Natural killer cell (primary cell): Measurements from ENCODE around the gene TMEM259. TPM values are rescaled to one million over a fixed set of nuclear protein-coding genes. Genes with fewer than 3 reads are reported as not detected.

ENCODE experiments used
- ATAC-seq, 3 donors: fragments of 150-1000 bp in 2 of 3; fragments of 200-7000 bp in 1 of 3; cut with Tn5 transposase; 1 replicate in 1 of 3; 2 replicates in 2 of 3; pipeline ENCODE4 v1.10.0; 2021; ENCODE audit warnings: mild to moderate bottlenecking in 2 of 3, moderate library complexity in 2 of 3
- DNase-seq, 2 donors: peaks; one replicate each; pipeline versions ENCODE4 v3.0.0 to v3.0.0-alpha.2; 2013 to 2021; ENCODE audit warnings: mixed read lengths in 1 of 2
- H3K27ac ChIP-seq: one replicate; pipeline ENCODE4 v1.5.1; 2013; ENCODE audit warnings: mild to moderate bottlenecking, low read length
- H3K27me3 ChIP-seq: one replicate; pipeline ENCODE4 v1.6.1; 2013; ENCODE audit warnings: low read length; ENCODE audit not compliant: control insufficient read depth, insufficient read depth
- H3K36me3 ChIP-seq: one replicate; pipeline ENCODE4 v1.6.1; 2013; ENCODE audit warnings: low read length; ENCODE audit not compliant: control insufficient read depth, insufficient read depth
- H3K4me1 ChIP-seq: one replicate; pipeline ENCODE4 v1.6.1; 2013; ENCODE audit warnings: low read length; ENCODE audit not compliant: control insufficient read depth, insufficient read depth
- H3K4me3 ChIP-seq: one replicate; pipeline ENCODE4 v1.5.1; 2013; ENCODE audit warnings: low read length
- H3K9me3 ChIP-seq: one replicate; pipeline ENCODE4 v1.6.1; 2013; ENCODE audit warnings: low read length; ENCODE audit not compliant: control insufficient read depth, insufficient read depth
- H3K27ac Mint-ChIP-seq, 2 donors: one replicate each; pipeline ENCODE4 v1.8.0; 2022; ENCODE audit warnings: mild to moderate bottlenecking in 2 of 2, mixed read lengths in 2 of 2, moderate library complexity in 1 of 2
- H3K27me3 Mint-ChIP-seq, 2 donors: one replicate each; pipeline ENCODE4 v1.8.0; 2022; ENCODE audit warnings: low read depth in 2 of 2, mixed read lengths in 2 of 2
- H3K36me3 Mint-ChIP-seq: one replicate; pipeline ENCODE4 v1.8.0; 2022; ENCODE audit warnings: mixed read lengths
- H3K4me1 Mint-ChIP-seq, 2 donors: one replicate each; pipeline ENCODE4 v1.8.0; 2022; ENCODE audit warnings: mixed read lengths in 2 of 2
- H3K4me3 Mint-ChIP-seq: one replicate; pipeline ENCODE4 v1.8.0; 2022; ENCODE audit warnings: mild to moderate bottlenecking, moderate library complexity, mixed read lengths
- H3K9me3 Mint-ChIP-seq, 2 donors: one replicate each; pipeline ENCODE4 v1.8.0; 2022; ENCODE audit warnings: mixed read lengths in 2 of 2
- CTCF ChIP-seq: fragments of 200-600 bp; IDR thresholded peaks from one replicate; pipeline ENCODE4 v1.8.0; 2022; ENCODE audit warnings: antibody characterized with exemption
- WGBS: methylation state at CpG from one replicate; pipeline ENCODE4 v1.1.7; 2013; ENCODE audit warnings: missing lambda C conversion rate; ENCODE audit not compliant: insufficient coverage; 5-methylcytosine and 5-hydroxymethylcytosine counted together
- intact Hi-C: fragments of 100-400 bp; cut with micrococcal nuclease; formaldehyde crosslinking; loops from one replicate; pipeline ENCODE4 v1.14.2; 2022
- total RNA-seq, 4 donors: library from RNA; stranded (reverse); fragments of 120-200 nt in 1 of 4; gene quantifications; one replicate each; pipeline versions ENCODE4 v1.2.3 to v1.2.4, GENCODE V29; 2013 to 2022

Gene TMEM259
- total RNA-seq, 3 donors from 2014 or later (not counting 1 experiment from before 2014, with no cell fraction given): 310 to 354 (median 317) TPM

- no peaks in the 10 kb centered on the region for H3K9me3 Mint-ChIP-seq
- no peak for TF ChIP-seq CTCF
- no peaks in the 10 kb centered on the region for H3K36me3 ChIP-seq
- intact Hi-C loops: no loop called here
- no peak for DNase-seq
- H3K27ac Mint-ChIP-seq: no peak overlapping the region
- H3K4me3 Mint-ChIP-seq: no peak overlapping the region
- no peaks in the 10 kb centered on the region for H3K36me3 Mint-ChIP-seq
- peaks cover 34% of the 10 kb centered on the region for H3K4me1 ChIP-seq
- no peaks in the 10 kb centered on the region for H3K9me3 ChIP-seq
- ATAC-seq: no peak
- peaks cover 16 to 27% of the 10 kb centered on the region in 2 donors for H3K27me3 Mint-ChIP-seq
- H3K4me1 Mint-ChIP-seq: peaks cover 7 to 16% of the 10 kb centered on the region in 2 donors
- peaks cover 30% of the 10 kb centered on the region for H3K27me3 ChIP-seq
- no peak overlapping the region for H3K4me3 ChIP-seq
- WGBS: 68% methylated on average over 6 of the region's 6 CpGs
- no peak overlapping the region for H3K27ac ChIP-seq
Observed at GRCh38 chr19:998064-998463, 22.9 kb downstream of the TMEM259 start.

- Histone ChIP-seq H3K4me1 (peaks cover 27% of the 10 kb centered on the region), H3K27ac (peak overlapping the region; percentile 22), H3K9me3 (no peaks in the 10 kb centered on the region), H3K4me3 (no peak overlapping the region), H3K27me3 (peaks cover 21% of the 10 kb centered on the region), H3K36me3 (peaks cover 4% of the 10 kb centered on the region)
- peaks cover 9 to 22% of the 10 kb centered on the region in 2 donors for H3K27me3 Mint-ChIP-seq
- intact Hi-C loops: no loop called here
- no peaks in the 10 kb centered on the region for H3K36me3 Mint-ChIP-seq
- no peaks in the 10 kb centered on the region for H3K9me3 Mint-ChIP-seq
- H3K4me3 Mint-ChIP-seq: peak overlapping the region; percentile 78
- peak; percentile 72 to 79 (median 73) for ATAC-seq
- H3K27ac Mint-ChIP-seq: peak overlapping the region; percentile 84 to 94
- TF ChIP-seq CTCF: no peak
- peaks cover 7 to 13% of the 10 kb centered on the region in 2 donors for H3K4me1 Mint-ChIP-seq
- 20% methylated on average over 64 of the region's 64 CpGs for WGBS
- peak; percentile 75 to 91 for DNase-seq
Observed at GRCh38 chr19:996051-996838, 24.7 kb downstream of the TMEM259 start.

GRCh38 chr19:995051-995827 is 25.7 kb downstream of the TMEM259 start:
- no peak for TF ChIP-seq CTCF
- Mint-ChIP-seq H3K36me3 (no peaks in the 10 kb centered on the region), H3K9me3 (no peaks in the 10 kb centered on the region), H3K27me3 (peaks cover 9 to 18% of the 10 kb centered on the region in 2 donors), H3K27ac (no peak overlapping the region), H3K4me1 (peaks cover 7 to 13% of the 10 kb centered on the region in 2 donors), H3K4me3 (no peak overlapping the region)
- H3K9me3 ChIP-seq: no peaks in the 10 kb centered on the region
- H3K36me3 ChIP-seq: peaks cover 4% of the 10 kb centered on the region
- intact Hi-C loops: no loop called here
- peaks cover 16% of the 10 kb centered on the region for H3K27me3 ChIP-seq
- DNase-seq (no peak), ATAC-seq (no peak)
- H3K4me3 ChIP-seq: no peak overlapping the region
- no peak overlapping the region for H3K27ac ChIP-seq
- 83% methylated on average over 26 of the region's 26 CpGs for WGBS
- H3K4me1 ChIP-seq: peaks cover 21% of the 10 kb centered on the region
